Measurements from ENCODE around the gene RBFOX2.

GRCh38 chr22:36003972-36004674, 24.5 kb downstream of the RBFOX2 start:
- TF ChIP-seq YY1 (IDR thresholded peaks at IDR 0.05): no peak
- no peak for TF ChIP-seq RAD21 (IDR thresholded peaks at IDR 0.05)
- no peak for TF ChIP-seq CTCF (IDR thresholded peaks at IDR 0.05; ENCODE audit: low read depth, low read length, missing input control)
- no peak for TF ChIP-seq GABPA (IDR thresholded peaks at IDR 0.05 in 1 of 2, conservative IDR thresholded peaks at IDR 0.05 in 1 of 2)
- no peak for TF ChIP-seq TAF1 (conservative IDR thresholded peaks at IDR 0.05)
